Glutamatergic neuron (in vitro differentiated cells): Measurements from ENCODE around the gene HIVEP3. TPM values are rescaled to one million over a fixed set of nuclear protein-coding genes. Genes with fewer than 3 reads are reported as not detected.

Experiments
- DNase-seq: peaks from one replicate; pipeline ENCODE4 v3.0.0; 2022
- H3K27ac Mint-ChIP-seq: one replicate; pipeline ENCODE4 v1.8.0; 2020; ENCODE audit warnings: mild to moderate bottlenecking, mixed read lengths, inconsistent platforms; ENCODE audit not compliant: unreplicated experiment
- H3K27me3 Mint-ChIP-seq: one replicate; pipeline ENCODE4 v1.8.0; 2020; ENCODE audit warnings: mild to moderate bottlenecking, moderate library complexity, mixed read lengths, inconsistent platforms; ENCODE audit not compliant: unreplicated experiment
- H3K36me3 Mint-ChIP-seq: one replicate; pipeline ENCODE4 v1.8.0; 2020; ENCODE audit warnings: mild to moderate bottlenecking, mixed read lengths, inconsistent platforms; ENCODE audit not compliant: unreplicated experiment
- H3K4me1 Mint-ChIP-seq: one replicate; pipeline ENCODE4 v1.8.0; 2020; ENCODE audit warnings: mild to moderate bottlenecking, low read depth, mixed read lengths, inconsistent platforms; ENCODE audit not compliant: unreplicated experiment
- H3K4me3 Mint-ChIP-seq: one replicate; pipeline ENCODE4 v1.8.0; 2020; ENCODE audit warnings: mild to moderate bottlenecking, mixed read lengths, inconsistent platforms; ENCODE audit not compliant: unreplicated experiment
- H3K9me3 Mint-ChIP-seq: one replicate; pipeline ENCODE4 v1.8.0; 2020; ENCODE audit warnings: mild to moderate bottlenecking, moderate library complexity, mixed read lengths, inconsistent platforms; ENCODE audit not compliant: unreplicated experiment
- total RNA-seq: library from RNA; stranded (reverse); fragmentation: NEBNext Ultra II Directional; extraction: Animal tissue kit (Norgen Biotek cat#: 25700); gene quantifications from one replicate; pipeline ENCODE4 v1.2.1, GENCODE V29; 2021; ENCODE audit not compliant: unreplicated experiment
- TF ChIP-seq, protein P1 (sequence below): fragments of 200-600 bp; sonication (generic); IDR thresholded peaks from one replicate; pipeline ENCODE4 v1.5.0; 2021; ENCODE audit not compliant: partially characterized antibody, unreplicated experiment

HIVEP3 gene
- total RNA-seq, 1 donor from 2014 or later = 15.1 TPM

DNA sequence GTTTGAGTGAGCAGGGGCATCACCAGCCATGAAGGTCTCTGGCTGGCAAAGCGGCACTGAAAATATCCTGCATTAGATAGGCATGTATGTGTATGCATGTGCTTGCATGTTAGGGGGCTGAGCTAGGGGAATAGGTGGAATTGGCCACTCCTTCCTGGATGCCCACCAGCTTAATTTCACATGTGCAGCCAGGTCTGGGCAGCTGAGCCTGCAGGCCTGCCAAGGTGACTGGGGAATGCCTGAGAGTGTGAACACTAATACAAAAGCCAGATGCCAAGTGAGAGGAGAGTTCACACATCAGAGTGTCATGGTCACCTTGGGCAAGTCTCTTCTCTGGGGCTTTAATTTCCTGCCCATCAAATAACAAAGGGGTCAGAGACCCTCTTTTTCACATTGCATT is 155.9 kb downstream of the HIVEP3 start:
- TF ChIP-seq, protein P1, sequence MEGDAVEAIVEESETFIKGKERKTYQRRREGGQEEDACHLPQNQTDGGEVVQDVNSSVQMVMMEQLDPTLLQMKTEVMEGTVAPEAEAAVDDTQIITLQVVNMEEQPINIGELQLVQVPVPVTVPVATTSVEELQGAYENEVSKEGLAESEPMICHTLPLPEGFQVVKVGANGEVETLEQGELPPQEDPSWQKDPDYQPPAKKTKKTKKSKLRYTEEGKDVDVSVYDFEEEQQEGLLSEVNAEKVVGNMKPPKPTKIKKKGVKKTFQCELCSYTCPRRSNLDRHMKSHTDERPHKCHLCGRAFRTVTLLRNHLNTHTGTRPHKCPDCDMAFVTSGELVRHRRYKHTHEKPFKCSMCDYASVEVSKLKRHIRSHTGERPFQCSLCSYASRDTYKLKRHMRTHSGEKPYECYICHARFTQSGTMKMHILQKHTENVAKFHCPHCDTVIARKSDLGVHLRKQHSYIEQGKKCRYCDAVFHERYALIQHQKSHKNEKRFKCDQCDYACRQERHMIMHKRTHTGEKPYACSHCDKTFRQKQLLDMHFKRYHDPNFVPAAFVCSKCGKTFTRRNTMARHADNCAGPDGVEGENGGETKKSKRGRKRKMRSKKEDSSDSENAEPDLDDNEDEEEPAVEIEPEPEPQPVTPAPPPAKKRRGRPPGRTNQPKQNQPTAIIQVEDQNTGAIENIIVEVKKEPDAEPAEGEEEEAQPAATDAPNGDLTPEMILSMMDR = no peak
- Mint-ChIP-seq H3K36me3 (peaks cover 9% of the 10 kb centered on the region), H3K4me1 (peaks cover 21% of the 10 kb centered on the region), H3K27me3 (peaks cover 6% of the 10 kb centered on the region), H3K9me3 (peaks cover 2% of the 10 kb centered on the region), H3K27ac (no peak overlapping the region), H3K4me3 (no peak overlapping the region)
- no peak for DNase-seq

DNA sequence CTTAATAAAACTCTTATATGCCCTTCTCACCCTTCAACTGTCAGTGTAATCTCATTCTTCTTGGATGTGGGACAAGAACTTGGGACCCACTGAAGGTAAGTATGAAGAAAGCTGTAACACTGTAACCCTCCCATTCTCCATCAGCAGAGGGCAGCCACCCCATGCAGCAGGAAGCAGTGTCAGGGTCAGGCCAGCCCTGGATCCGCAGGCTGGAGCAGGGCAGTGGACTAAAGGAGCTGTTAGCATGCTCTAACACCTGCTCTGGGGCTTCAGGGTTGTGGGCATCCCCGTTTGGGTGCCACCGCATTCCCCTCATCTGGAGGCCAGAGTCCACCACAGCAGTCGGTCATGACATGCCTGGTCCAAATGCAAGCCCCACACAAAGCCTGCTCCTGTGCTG is 156.5 kb downstream of the HIVEP3 start:
- Mint-ChIP-seq H3K9me3 (peaks cover 2% of the 10 kb centered on the region), H3K27ac (no peak overlapping the region), H3K4me1 (peaks cover 20% of the 10 kb centered on the region), H3K36me3 (peaks cover 8% of the 10 kb centered on the region), H3K4me3 (no peak overlapping the region), H3K27me3 (peaks cover 6% of the 10 kb centered on the region)
- TF ChIP-seq, protein P1 = no peak
- no peak for DNase-seq

DNA sequence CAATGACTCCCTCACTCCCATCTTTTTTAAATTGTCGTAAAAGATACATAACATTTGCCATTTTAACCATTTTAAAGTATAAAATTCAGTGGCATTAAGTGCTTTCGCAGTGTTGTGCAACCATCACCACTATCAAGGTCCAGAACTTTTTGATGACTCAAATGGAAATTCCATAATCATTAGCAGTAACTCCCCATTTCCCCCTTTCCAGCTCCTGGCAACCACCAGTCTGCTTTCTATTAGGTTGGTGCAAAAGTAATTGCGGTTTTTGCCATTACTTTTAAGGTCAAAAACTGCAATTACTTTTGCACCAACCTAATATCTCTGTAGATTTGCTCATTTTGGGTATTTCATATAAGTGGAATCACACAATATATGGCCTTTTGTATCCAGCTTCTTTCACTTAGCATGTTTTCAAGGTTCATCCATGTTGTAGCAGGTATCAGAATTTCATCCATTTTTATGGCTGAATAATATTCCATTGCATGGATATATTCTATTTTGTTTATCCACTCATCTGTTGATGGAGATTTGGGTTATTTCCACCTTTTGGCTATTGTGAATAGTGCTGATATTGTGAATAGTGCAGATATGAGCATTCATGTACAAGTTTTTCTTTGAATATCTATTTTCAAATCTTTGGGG is 159.7 kb downstream of the HIVEP3 start:
- Mint-ChIP-seq H3K27me3 (peaks cover 3% of the 10 kb centered on the region), H3K4me1 (peaks cover 4% of the 10 kb centered on the region), H3K36me3 (peaks cover 8% of the 10 kb centered on the region), H3K9me3 (peaks cover 2% of the 10 kb centered on the region), H3K27ac (no peak overlapping the region), H3K4me3 (no peak overlapping the region)
- TF ChIP-seq, protein P1 = no peak
- DNase-seq = no peak

DNA sequence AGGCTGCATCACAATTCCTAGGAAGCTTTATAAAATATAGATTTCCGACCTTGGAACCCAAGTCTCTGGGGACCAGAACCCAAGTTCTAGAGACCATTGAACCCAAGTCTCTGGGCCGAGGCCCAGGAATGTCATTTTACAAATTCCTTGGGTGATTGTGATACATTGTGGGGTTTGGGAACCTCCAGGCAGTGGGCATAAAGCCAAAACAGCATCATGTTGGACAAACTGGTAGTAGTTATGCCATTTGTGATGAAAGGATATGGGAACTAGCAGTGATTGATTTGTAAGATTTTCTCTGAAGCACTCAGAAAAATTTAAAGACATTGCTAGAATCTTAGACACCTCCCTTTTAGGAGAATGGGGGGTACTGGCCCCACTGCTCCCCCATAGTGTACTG is 160.2 kb downstream of the HIVEP3 start:
- Mint-ChIP-seq H3K4me1 (peaks cover under 1% of the 10 kb centered on the region), H3K27ac (no peak overlapping the region), H3K36me3 (peaks cover 8% of the 10 kb centered on the region), H3K4me3 (no peak overlapping the region), H3K9me3 (peaks cover 2% of the 10 kb centered on the region), H3K27me3 (peaks cover 2% of the 10 kb centered on the region)
- DNase-seq = no peak
- TF ChIP-seq, protein P1 = no peak

DNA sequence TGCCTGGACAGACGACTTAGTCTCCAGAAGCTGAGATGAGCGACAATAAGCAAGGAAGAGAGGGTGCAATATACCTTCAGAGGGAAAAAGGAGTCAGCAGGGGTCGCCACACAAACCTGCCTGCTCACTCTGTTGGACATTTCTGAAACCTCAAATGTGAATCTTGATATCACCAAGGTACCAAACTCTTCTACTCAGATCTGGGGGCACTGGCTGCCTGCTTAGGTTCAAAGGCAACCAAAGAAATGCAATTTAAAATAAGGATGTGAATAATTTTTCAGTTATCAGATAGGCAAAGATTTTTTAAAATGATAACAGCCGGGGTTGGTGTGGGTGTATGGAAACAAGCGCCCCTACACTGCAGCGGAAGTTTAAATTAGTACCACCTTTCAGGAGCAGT is 164.2 kb downstream of the HIVEP3 start:
- Mint-ChIP-seq H3K27ac (no peak overlapping the region), H3K9me3 (no peaks in the 10 kb centered on the region), H3K36me3 (no peaks in the 10 kb centered on the region), H3K27me3 (peaks cover 3% of the 10 kb centered on the region), H3K4me1 (peaks cover 2% of the 10 kb centered on the region), H3K4me3 (no peak overlapping the region)
- TF ChIP-seq, protein P1 = no peak
- DNase-seq = no peak
